Keratinocyte (primary cell): Measurements from ENCODE around the gene DPH6. TPM values are rescaled to one million over a fixed set of nuclear protein-coding genes. Genes with fewer than 3 reads are reported as not detected.

ENCODE experiments used
- DNase-seq: peaks from one replicate; pipeline ENCODE4 v3.0.0-alpha.2; 2011; ENCODE audit warnings: low read depth, missing footprints, low spot score
- FAIRE-seq: peaks from 2 replicates; lab custom pipeline; 2011; peaks lifted over from hg19 to GRCh38; lab: Jason Lieb, UNC
- H2AFZ ChIP-seq: 2 replicates; pipeline ENCODE4 v1.6.0; 2012; ENCODE audit warnings: low read length, control low read depth, inconsistent platforms; ENCODE audit not compliant: control insufficient read depth
- H3K27ac ChIP-seq: 2 replicates; pipeline ENCODE4 v1.5.1; 2011; ENCODE audit warnings: low read length; ENCODE audit not compliant: control insufficient read depth, insufficient read depth
- H3K27me3 ChIP-seq: 3 replicates; pipeline ENCODE4 v1.6.0; 2011; ENCODE audit warnings: low read length; ENCODE audit not compliant: control insufficient read depth, insufficient read depth; ENCODE audit errors: extremely low read depth
- H3K36me3 ChIP-seq, 2 experiments: 2 replicates in 1 of 2; 3 replicates in 1 of 2; pipeline ENCODE4 v1.5.1; 2011; ENCODE audit warnings: low read length in 2 of 2, mild to moderate bottlenecking in 1 of 2; ENCODE audit not compliant: control insufficient read depth in 2 of 2, insufficient read depth in 2 of 2; ENCODE audit errors: extremely low read depth in 1 of 2
- H3K4me1 ChIP-seq: 3 replicates; pipeline ENCODE4 v1.5.1; 2011; ENCODE audit warnings: low read length; ENCODE audit not compliant: control insufficient read depth, insufficient read depth; ENCODE audit errors: extremely low read depth
- H3K4me2 ChIP-seq: 3 replicates; pipeline ENCODE4 v1.6.0; 2011; ENCODE audit warnings: low read depth, low read length; ENCODE audit not compliant: control insufficient read depth, insufficient read depth; ENCODE audit errors: extremely low read depth
- H3K4me3 ChIP-seq, 3 experiments: fragments of 200-600 bp in 1 of 3; sonication (generic) in 1 of 3; 2 replicates in 2 of 3; 3 replicates in 1 of 3; pipeline ENCODE4 v1.5.1; 2011 to 2016; ENCODE audit warnings: low read length in 3 of 3, mild to moderate bottlenecking in 3 of 3, control low read depth in 2 of 3, inconsistent platforms in 1 of 3, low read depth in 1 of 3, mixed read lengths in 1 of 3, mixed run types in 1 of 3, moderate library complexity in 1 of 3; ENCODE audit not compliant: control insufficient read depth in 2 of 3, insufficient read depth in 2 of 3; ENCODE audit errors: extremely low read depth in 1 of 3
- H3K79me2 ChIP-seq: 2 replicates; pipeline ENCODE4 v1.6.0; 2012; ENCODE audit warnings: low read length; ENCODE audit not compliant: control insufficient read depth, insufficient read depth
- H3K9ac ChIP-seq: 3 replicates; pipeline ENCODE4 v1.6.0; 2011; ENCODE audit warnings: low read length; ENCODE audit not compliant: control insufficient read depth, insufficient read depth; ENCODE audit errors: extremely low read depth
- H3K9me1 ChIP-seq: 3 replicates; pipeline ENCODE4 v1.6.0; 2011; ENCODE audit warnings: low read length; ENCODE audit not compliant: control insufficient read depth, insufficient read depth; ENCODE audit errors: extremely low read depth
- H3K9me3 ChIP-seq: 2 replicates; pipeline ENCODE4 v1.5.1; 2012; ENCODE audit warnings: low read depth, low read length; ENCODE audit not compliant: control insufficient read depth
- H4K20me1 ChIP-seq: 3 replicates; pipeline ENCODE4 v1.6.0; 2011; ENCODE audit warnings: low read length; ENCODE audit not compliant: control insufficient read depth, insufficient read depth; ENCODE audit errors: extremely low read depth
- CTCF ChIP-seq, 3 experiments: IDR thresholded peaks in 1 of 3; conservative IDR thresholded peaks in 1 of 3; optimal IDR thresholded peaks in 1 of 3; 2 replicates in 2 of 3; 3 replicates in 1 of 3; pipeline versions ENCODE3 to v1.5.1; 2011; ENCODE audit warnings: low read length in 3 of 3, mild to moderate bottlenecking in 3 of 3, moderate library complexity in 2 of 3, control low read depth in 1 of 3, inconsistent platforms in 1 of 3; ENCODE audit not compliant: insufficient read depth in 2 of 3; ENCODE audit errors: extremely low read depth in 1 of 3
- EZH2 ChIP-seq: IDR thresholded peaks from one replicate; pipeline ENCODE4 v1.6.1; 2012; ENCODE audit warnings: inconsistent platforms, mild to moderate bottlenecking, low read length, moderate library complexity
- dilution Hi-C: fragments of 300-500 bp; cut with MboI; formaldehyde crosslinking; loops from one replicate; pipeline ENCODE4 v1.7.0; 2020; ENCODE audit warnings: low sequenced_read_pairs; ENCODE audit not compliant: extremely low pct_ligation_motif_present
- polyA plus RNA-seq, 5 experiments: library from polyadenylated mRNA; depleted of rRNA in 3 of 5; stranded (reverse) in 3 of 5; stranded (forward) in 1 of 5; unstranded in 1 of 5; fragments of >200 nt; gene quantifications; 1 replicate in 1 of 5; 2 replicates in 3 of 5; 3 replicates in 1 of 5; pipeline versions ENCODE4 v1.2.1 to v1.2.3, GENCODE V29; 2011 to 2012; ENCODE audit warnings: missing spikeins in 2 of 5, low read depth in 1 of 5, low replicate concordance in 1 of 5

Gene DPH6
- polyA plus RNA-seq, 1 donor (not counting 4 experiments of a cell fraction or from before 2014, with no cell fraction given) = 13.6 TPM

GRCh38 chr15:35555244-35555643 is 9.3 kb upstream of the DPH6 start:
- FAIRE-seq = no peak
- no peak overlapping the region for H3K27ac ChIP-seq

GRCh38 chr15:35550957-35551356 is 5.0 kb upstream of the DPH6 start:
- Histone ChIP-seq H2AFZ (no peak overlapping the region), H3K9ac (no peak overlapping the region), H3K79me2 (no peaks in the 10 kb centered on the region), H4K20me1 (no peaks in the 10 kb centered on the region), H3K4me3 (no peak overlapping the region), H3K9me1 (no peaks in the 10 kb centered on the region), H3K4me2 (no peak overlapping the region), H3K36me3 (no peaks in the 10 kb centered on the region), H3K27me3 (no peaks in the 10 kb centered on the region), H3K9me3 (no peaks in the 10 kb centered on the region), H3K27ac (no peak overlapping the region), H3K4me1 (peaks cover 9% of the 10 kb centered on the region)
- TF ChIP-seq CTCF (optimal IDR thresholded peaks at IDR 0.05 in 1 of 3, IDR thresholded peaks at IDR 0.05 in 1 of 3, conservative IDR thresholded peaks at IDR 0.05 in 1 of 3; ENCODE audit: extremely low read depth in 1 of 3, insufficient read depth in 2 of 3, low read length in 3 of 3) (no peak), EZH2 (no peak)
- FAIRE-seq (no peak), DNase-seq (no peak)
- dilution Hi-C loops = no loop called here

More at GRCh38 chr15:35555244-35555643, 9.3 kb upstream of the DPH6 start:
- Histone ChIP-seq H3K9me1 (no peaks in the 10 kb centered on the region), H4K20me1 (no peaks in the 10 kb centered on the region), H3K4me2 (no peak overlapping the region), H3K79me2 (no peaks in the 10 kb centered on the region), H2AFZ (no peak overlapping the region), H3K36me3 (no peaks in the 10 kb centered on the region), H3K27me3 (no peaks in the 10 kb centered on the region), H3K4me1 (peaks cover 15% of the 10 kb centered on the region), H3K9ac (no peak overlapping the region), H3K4me3 (no peak overlapping the region), H3K9me3 (no peaks in the 10 kb centered on the region)
- DNase-seq = no peak
- dilution Hi-C loops = no loop called here
- TF ChIP-seq CTCF (optimal IDR thresholded peaks at IDR 0.05 in 1 of 3, IDR thresholded peaks at IDR 0.05 in 1 of 3, conservative IDR thresholded peaks at IDR 0.05 in 1 of 3; ENCODE audit: extremely low read depth in 1 of 3, insufficient read depth in 2 of 3, low read length in 3 of 3) (no peak), EZH2 (no peak)
